SU-DHL-6 (cell line): ENCODE data around the gene NACC2.

ENCODE experiments used
- H2AFZ ChIP-seq: fragments of 200-600 bp; sonication (generic); 2 replicates; pipeline ENCODE4 v1.6.1; 2014; ENCODE audit warnings: low read depth, mild to moderate bottlenecking, moderate library complexity, mixed read lengths, antibody characterized with exemption, low read length; ENCODE audit not compliant: severe bottlenecking
- H3F3A ChIP-seq: fragments of 200-600 bp; shearing (Covaris generic); 2 replicates; pipeline ENCODE4 v1.6.0; 2016; ENCODE audit warnings: antibody characterized with exemption, mild to moderate bottlenecking; ENCODE audit not compliant: insufficient read depth
- H3K27ac ChIP-seq: fragments of 200-600 bp; sonication (generic); 2 replicates; pipeline ENCODE4 v1.5.1; 2016; ENCODE audit warnings: low read depth, mild to moderate bottlenecking, low read length, moderate library complexity, mixed read lengths
- H3K27me3 ChIP-seq: fragments of 200-600 bp; sonication (generic), shearing (Covaris generic); 2 replicates; pipeline ENCODE4 v1.6.0; 2014; ENCODE audit warnings: mild to moderate bottlenecking, low read length
- H3K36me3 ChIP-seq: fragments of 200-600 bp; sonication (generic); 2 replicates; pipeline ENCODE4 v1.6.1; 2014; ENCODE audit warnings: mild to moderate bottlenecking, low read length, mixed read lengths
- H3K4me2 ChIP-seq: fragments of 300-600, 200-600 bp; shearing (Covaris generic), sonication (generic); 2 replicates; pipeline ENCODE4 v1.6.0; 2014; ENCODE audit warnings: low read length, low read depth, mild to moderate bottlenecking; ENCODE audit not compliant: poor library complexity, severe bottlenecking
- H3K4me3 ChIP-seq: fragments of 200-600 bp; sonication (generic); 2 replicates; pipeline ENCODE4 v1.5.1; 2014; ENCODE audit warnings: antibody characterized with exemption, low read length, mild to moderate bottlenecking, mixed read lengths; ENCODE audit not compliant: insufficient read depth, poor library complexity, severe bottlenecking
- H3K79me2 ChIP-seq: fragments of 200-600 bp; sonication (generic); 2 replicates; pipeline ENCODE4 v1.6.1; 2014; ENCODE audit warnings: mild to moderate bottlenecking, low read length, moderate library complexity; ENCODE audit not compliant: insufficient read depth
- H3K9ac ChIP-seq: fragments of 200-600 bp; sonication (generic); 2 replicates; pipeline ENCODE4 v1.7.0; 2014; ENCODE audit warnings: mild to moderate bottlenecking, low read length
- H3K9me2 ChIP-seq: fragments of 200-600 bp; sonication (generic); replicated peaks from 2 replicates; pipeline ENCODE4 v1.6.1; 2014; ENCODE audit warnings: low read length; ENCODE audit not compliant: insufficient read depth
- H3K9me3 ChIP-seq: fragments of 200-600 bp; sonication (generic); 2 replicates; pipeline ENCODE4 v1.6.1; 2014; ENCODE audit warnings: low read length, mixed read lengths; ENCODE audit not compliant: insufficient read depth
- H4K20me1 ChIP-seq: fragments of 200-600 bp; sonication (generic); 2 replicates; pipeline ENCODE4 v1.6.1; 2014; ENCODE audit warnings: low read depth, mild to moderate bottlenecking, antibody characterized with exemption, low read length, moderate library complexity, mixed read lengths
- EZH2phosphoT487 ChIP-seq: fragments of 200-600 bp; sonication (generic), shearing (Covaris generic); conservative IDR thresholded peaks from 2 replicates; pipeline ENCODE4 v1.6.1; 2018; ENCODE audit warnings: mild to moderate bottlenecking, antibody characterized with exemption, low read length, moderate library complexity, mixed read lengths
- TF ChIP-seq, protein P1 (sequence below): fragments of 200-600 bp; sonication (generic); IDR thresholded peaks from one replicate; pipeline ENCODE4 v1.5.1; 2017; ENCODE audit warnings: antibody characterized with exemption, mild to moderate bottlenecking, low read length, moderate library complexity; ENCODE audit not compliant: insufficient read depth, poor library complexity, severe bottlenecking

The NACC2 gene

DNA sequence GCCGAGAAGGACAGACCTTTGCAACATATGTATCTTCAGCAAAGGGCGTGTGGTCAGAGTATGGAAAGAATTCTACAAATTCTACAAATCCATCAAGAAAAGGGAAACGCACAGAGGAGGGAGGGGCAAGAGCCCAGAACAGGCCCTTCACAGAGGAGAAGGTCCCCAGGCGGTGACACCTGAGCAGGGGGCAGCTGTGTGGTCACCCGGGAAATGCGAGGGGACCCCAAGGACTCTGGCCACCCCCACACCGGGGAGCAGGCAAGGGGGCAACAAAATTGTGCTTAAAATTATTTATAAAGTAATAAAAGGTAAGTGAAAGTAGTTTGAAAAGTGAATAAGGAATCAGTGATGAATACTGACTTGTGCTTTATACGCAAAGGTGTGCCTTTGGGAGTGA, 17.6 kb downstream of the NACC2 start:
- Histone ChIP-seq H3K4me3 (no peak overlapping the region), H4K20me1 (no peaks in the 10 kb centered on the region), H3K9me2 (no peaks in the 10 kb centered on the region), H3K4me2 (no peak overlapping the region), H3K36me3 (no peaks in the 10 kb centered on the region), H3K79me2 (no peaks in the 10 kb centered on the region), H3K9ac (no peak overlapping the region), H3F3A (no peaks in the 10 kb centered on the region), H2AFZ (no peak overlapping the region), H3K27ac (no peak overlapping the region), H3K9me3 (no peaks in the 10 kb centered on the region), H3K27me3 (no peaks in the 10 kb centered on the region)
- TF ChIP-seq EZH2phosphoT487: no peak
- TF ChIP-seq, protein P1, sequence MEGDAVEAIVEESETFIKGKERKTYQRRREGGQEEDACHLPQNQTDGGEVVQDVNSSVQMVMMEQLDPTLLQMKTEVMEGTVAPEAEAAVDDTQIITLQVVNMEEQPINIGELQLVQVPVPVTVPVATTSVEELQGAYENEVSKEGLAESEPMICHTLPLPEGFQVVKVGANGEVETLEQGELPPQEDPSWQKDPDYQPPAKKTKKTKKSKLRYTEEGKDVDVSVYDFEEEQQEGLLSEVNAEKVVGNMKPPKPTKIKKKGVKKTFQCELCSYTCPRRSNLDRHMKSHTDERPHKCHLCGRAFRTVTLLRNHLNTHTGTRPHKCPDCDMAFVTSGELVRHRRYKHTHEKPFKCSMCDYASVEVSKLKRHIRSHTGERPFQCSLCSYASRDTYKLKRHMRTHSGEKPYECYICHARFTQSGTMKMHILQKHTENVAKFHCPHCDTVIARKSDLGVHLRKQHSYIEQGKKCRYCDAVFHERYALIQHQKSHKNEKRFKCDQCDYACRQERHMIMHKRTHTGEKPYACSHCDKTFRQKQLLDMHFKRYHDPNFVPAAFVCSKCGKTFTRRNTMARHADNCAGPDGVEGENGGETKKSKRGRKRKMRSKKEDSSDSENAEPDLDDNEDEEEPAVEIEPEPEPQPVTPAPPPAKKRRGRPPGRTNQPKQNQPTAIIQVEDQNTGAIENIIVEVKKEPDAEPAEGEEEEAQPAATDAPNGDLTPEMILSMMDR: no peak

DNA sequence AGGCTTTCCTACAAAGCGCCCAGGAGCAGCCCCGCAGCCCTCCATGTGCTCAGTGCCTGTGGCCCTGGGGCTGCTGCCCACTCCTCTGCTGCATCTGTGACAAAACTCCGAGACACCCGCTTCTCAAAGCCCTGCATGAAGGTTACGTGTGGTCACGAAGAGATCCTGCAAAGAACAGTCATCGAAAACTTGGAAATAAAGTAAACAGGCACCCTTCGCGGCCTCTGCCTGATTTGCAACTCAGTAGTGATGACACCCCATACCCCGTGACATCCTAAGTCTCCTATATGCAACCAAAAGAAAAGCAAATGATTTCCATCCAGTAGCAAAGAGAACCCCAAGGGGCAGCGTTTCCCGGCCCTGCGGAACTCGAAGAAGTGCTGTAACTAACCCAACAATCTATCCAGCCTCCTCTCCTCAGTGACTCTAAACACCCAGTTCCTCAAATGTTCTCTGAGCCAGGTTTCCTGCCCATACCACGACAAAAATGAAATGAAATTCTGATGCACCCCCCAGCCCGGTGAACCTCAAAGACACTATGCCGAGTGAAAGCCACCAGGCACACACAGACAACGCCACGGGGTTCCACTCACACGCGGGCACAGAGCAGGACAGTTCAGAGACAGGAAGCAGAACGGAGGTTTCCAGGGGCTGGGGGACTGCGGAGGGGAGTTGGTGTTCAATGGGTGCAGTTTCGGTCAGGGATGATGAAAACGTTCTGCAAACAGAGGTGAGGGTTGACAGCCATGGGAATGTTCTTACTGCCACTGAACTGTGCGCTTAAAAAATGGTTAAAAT, 19.0 kb downstream of the NACC2 start:
- Histone ChIP-seq H3K9me3 (no peaks in the 10 kb centered on the region), H3K4me3 (no peak overlapping the region), H3K9ac (no peak overlapping the region), H3F3A (no peaks in the 10 kb centered on the region), H3K36me3 (no peaks in the 10 kb centered on the region), H3K27me3 (no peaks in the 10 kb centered on the region), H3K79me2 (no peaks in the 10 kb centered on the region), H4K20me1 (no peaks in the 10 kb centered on the region), H2AFZ (no peak overlapping the region), H3K9me2 (no peaks in the 10 kb centered on the region), H3K4me2 (no peak overlapping the region), H3K27ac (no peak overlapping the region)
- TF ChIP-seq, protein P1: no peak
- TF ChIP-seq EZH2phosphoT487: no peak

GRCh38 chr9:136075134-136075841, 19.8 kb downstream of the NACC2 start:
- H3K4me3 ChIP-seq: no peak overlapping the region
- H3K27me3 ChIP-seq: no peaks in the 10 kb centered on the region
- H4K20me1 ChIP-seq: no peaks in the 10 kb centered on the region
- no peaks in the 10 kb centered on the region for H3K36me3 ChIP-seq
- H3F3A ChIP-seq: no peaks in the 10 kb centered on the region
- no peak overlapping the region for H3K9ac ChIP-seq
- H3K4me2 ChIP-seq: no peak overlapping the region
- H3K9me3 ChIP-seq: no peaks in the 10 kb centered on the region
- H3K79me2 ChIP-seq: no peaks in the 10 kb centered on the region
- no peak for TF ChIP-seq EZH2phosphoT487
- TF ChIP-seq, protein P1: no peak
- H3K27ac ChIP-seq: no peak overlapping the region
- H2AFZ ChIP-seq: no peak overlapping the region
- H3K9me2 ChIP-seq: no peaks in the 10 kb centered on the region
